Stimulated activated CD8-positive, alpha-beta memory T cell treated with anti-CD3 and anti-CD28 coated beads, Interleukin-2, amount 100 ng/mL, for 48 hours (primary cell): ENCODE results near the gene MESP2.

Experiments
- DNase-seq, 2 donors: peaks; one replicate each; pipeline ENCODE4 v3.0.0-alpha.2; 2020; ENCODE audit warnings: low read depth in 2 of 2

Gene MESP2

DNA sequence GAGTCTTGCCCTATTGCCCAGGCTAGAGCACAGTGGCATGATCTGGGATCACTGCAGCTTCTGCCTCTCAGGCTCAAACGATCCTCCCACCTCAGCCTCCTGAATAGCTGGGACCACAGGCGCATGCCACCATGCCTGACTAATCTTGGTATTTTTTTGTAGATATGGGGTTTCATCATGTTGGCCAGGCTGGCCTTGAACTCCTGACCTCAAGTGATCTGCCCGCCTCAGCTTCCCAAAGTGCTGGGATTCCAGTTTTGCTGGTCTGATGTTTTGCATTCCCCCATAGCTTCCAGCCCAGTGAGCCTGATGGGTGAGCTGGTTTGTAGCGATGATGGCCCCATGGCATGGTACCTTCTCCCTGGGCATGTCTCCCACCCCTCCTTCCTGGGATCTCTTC, 20.4 kb upstream of the MESP2 start:
- no peak for DNase-seq

GRCh38 chr15:89756897-89757296, 19.2 kb upstream of the MESP2 start:
- no peak for DNase-seq

DNA sequence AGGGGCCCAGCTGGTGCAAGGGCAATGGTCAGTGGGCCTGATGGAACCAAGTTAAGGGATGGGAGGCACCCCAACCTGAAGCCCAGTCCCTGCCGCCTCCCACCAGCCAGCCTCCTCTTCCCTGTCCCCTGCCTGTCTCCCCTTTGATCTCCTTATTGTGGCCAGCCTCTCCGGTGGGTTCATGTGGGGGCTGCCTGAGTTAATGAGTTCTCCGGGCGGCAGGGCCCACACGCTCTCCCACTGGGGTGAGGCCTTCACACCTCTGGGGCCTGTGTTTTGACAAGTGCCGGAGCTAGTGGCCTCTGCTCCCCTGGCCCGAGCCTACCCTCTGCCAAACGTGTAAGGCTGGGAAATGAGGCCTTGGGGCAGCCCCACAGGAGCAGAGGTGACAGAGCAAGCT, 17.8 kb upstream of the MESP2 start:
- DNase-seq, result no peak

DNA sequence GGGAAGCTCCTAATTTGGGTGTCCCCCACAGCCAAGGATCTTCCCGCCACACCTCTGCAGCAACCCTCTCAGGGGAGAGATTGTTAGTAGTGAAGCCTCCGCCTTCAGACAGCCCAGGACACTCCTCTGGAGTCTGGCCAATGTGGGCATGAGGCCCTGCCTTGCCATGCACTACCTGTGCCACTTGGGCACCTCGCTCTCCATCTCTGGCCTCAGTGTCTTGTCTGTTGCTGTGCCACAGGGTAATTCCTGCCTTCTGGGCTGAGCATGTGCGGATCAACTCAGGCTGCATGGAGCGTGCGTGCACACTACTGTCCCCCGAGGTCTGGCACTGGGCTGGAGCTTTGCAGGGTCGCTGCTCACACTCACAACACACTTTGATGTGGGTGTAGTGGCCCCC, 17.2 kb upstream of the MESP2 start:
- no peak for DNase-seq

GRCh38 chr15:89759835-89760234, 16.3 kb upstream of the MESP2 start:
- DNase-seq, result no peak

- DNase-seq, result peak; percentile 51 to 74
These were observed 15.7 kb upstream of the MESP2 start for GRCh38 chr15:89760303-89761008.

DNA sequence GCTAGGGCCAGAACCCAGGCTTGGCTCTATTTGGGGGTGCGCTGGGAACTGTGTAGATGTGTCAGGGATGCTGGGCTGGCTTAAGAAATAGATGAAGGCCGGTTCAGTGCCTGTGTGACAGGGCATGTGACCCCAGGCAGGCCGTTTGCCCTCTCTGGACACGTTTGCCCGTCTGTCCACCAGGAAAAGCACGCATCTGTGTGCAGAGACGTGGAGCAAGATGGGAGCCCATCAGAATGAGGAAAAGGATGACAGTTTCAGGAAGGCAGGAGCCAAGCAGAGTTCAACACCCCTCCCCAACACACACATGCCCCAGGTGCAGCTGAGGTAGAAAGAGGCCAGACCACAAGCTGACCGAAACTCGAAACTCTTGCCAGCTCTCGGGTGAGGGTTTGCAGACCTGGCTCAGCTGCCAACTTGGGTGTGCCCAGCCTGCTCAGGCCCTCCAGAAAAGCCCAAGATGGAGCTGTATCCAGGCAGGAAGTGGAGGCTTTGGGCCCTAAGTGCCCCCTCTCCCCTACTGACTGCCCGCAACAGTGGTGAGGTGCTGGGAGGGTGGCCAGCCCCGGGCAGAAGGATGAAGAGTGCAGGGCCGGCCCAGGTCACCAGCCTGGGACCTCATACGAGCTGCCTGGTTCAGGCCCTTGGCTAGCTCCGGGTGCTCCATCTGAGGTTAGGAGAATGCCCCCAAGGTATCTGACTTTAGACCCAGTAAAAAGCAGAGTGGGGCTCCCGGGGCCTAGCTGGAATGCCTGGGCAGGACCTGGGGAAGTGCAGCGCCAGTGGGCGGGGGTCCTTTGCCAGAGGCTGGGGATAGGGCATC, 14.9 kb upstream of the MESP2 start:
- no peak for DNase-seq

DNA sequence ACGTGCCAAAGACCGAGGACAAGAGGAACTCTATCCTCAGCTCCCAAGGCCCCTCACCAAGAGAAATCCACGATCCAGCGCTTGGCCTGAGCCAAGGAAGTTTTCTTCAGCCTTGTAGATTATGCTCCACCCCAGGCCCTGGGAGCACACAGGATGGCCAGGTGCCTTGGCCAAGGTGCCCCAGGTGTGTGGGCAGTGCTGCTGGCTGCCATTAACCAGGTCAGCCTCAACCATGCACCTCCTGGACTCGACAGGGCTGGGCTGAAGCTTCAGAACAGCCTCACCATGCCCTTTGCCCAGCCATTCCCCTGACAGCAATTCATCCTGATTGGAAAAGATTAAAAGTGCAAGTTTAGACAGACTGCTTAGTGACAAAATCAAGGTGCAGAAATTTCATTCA, 14.2 kb upstream of the MESP2 start:
- DNase-seq, result no peak

DNA sequence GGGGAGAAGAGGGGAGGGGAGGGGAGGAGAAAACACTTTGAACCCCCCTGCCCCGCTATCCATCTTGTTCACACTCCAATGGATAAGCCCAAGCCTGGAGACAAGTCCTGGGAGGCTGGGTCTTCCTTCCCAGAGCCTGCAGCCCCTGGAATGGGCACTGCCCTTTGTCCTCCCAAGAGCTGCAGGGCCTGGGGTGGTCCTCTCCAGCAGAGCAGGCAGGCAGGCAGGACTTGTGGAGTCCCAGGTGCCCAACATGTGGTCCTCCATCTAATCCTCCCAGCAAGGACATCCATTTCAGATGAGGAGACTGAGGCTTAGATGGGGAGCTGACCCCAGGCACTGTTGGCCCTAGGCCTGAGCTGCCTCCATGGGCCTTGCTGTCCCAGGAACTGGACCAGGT, 10.4 kb upstream of the MESP2 start:
- DNase-seq, result no peak

GRCh38 chr15:89766357-89767311, 9.5 kb upstream of the MESP2 start:
- DNase-seq, result no peak

DNA sequence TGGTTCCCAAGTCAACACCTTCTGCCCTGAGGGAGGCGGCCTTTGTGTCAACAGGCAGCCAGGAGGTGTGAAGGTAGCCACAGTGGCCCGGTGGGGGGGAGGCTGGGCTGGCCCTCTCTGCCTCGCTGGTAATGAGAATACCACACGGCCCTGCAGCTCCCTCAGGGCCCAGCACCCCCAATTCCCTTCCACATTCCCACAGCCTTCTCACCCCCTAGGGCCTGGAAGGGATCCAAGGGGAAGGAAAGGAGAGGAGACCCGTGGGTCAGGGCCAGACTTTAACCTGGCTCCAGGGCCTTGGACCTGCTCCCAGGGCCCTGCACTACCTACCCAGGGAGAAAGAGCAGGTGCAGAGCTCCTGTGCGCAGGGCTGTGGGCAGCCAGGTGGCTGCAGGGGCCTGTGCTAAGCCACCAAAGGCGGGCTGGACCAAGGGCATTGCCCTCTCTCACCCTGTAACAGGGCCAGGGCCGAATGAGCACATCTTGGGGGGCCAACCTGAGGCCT, 8.7 kb upstream of the MESP2 start:
- DNase-seq, result no peak

- DNase-seq, result no peak
These were observed 8.0 kb upstream of the MESP2 start for GRCh38 chr15:89768071-89768500.

- DNase-seq, result no peak
These were observed 6.8 kb upstream of the MESP2 start for GRCh38 chr15:89769366-89769765.

DNA sequence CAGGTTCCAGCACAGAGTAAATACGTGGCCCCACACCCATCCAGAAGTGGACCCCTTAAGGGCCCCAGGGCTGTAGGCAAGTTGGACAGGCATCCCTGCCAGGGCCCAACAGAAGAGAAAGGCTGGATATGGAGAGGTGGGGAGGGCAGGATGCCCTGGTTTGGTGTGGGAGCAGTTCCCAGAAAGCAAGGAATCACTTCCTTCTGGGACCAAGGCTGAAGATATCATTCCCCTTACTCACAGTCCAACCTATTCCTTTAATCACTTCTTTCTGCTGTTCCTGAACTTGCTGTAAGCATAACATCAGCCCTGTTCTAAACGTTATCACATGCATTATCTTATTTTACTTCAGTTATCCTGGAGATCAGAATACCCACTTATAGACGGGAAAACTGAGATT, 6.1 kb upstream of the MESP2 start:
- no peak for DNase-seq

- no peak for DNase-seq
These were observed 3.1 kb upstream of the MESP2 start for GRCh38 chr15:89772932-89773583.

DNA sequence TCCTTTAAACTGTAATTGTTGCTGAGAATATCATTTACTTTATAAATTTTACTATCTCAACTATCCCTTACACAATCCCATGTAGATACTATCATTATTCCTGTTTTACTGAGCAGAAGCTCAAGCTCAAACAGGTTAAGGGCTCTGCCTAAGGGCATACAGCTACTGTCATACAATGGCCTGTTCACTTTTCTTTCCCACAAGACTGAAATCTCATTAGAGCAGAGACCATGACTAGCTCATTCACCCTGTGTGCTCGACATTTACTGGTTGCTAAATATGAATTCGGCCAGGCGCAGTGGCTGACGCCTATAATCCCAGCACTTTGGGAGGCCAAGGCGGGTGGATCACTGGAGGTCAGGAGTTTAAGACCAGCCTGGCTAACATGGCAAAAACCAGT, 1.6 kb upstream of the MESP2 start:
- no peak for DNase-seq

- no peak for DNase-seq
These were observed 317 bp upstream of the MESP2 start for GRCh38 chr15:89775815-89776214.

DNA sequence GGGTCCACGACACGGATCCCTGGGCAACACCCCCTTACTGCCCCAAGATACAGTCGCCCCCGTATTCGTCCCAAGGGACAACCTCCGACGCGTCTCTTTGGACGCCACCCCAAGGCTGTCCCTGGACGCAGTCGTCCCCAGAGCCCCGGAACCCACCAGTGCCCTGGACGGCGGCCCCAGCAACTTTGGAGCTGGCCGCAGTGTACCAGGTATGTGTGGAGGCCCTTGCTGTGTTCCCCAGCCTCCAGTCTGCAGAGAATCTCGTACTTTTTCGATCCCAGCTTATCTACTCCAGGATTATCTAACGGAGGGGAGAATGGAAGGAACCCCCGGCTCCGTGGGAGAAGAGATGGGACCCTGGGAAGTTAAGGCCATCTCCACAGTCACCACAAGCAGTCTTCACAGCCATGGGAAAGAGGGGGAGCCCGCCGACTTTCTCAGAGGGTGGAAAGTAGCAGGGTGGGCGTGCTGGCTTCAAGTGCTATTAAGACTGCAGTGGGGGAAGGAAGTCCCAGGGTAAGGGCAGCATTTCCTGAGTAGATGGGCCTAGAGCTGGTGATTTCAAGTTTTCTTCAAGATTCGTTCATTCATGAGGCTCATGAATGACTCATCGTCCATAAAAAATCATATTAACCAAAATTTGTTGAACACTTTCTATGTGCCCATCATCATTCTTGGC, 1.1 kb downstream of the MESP2 start:
- no peak for DNase-seq

- DNase-seq, result no peak
These were observed 1.7 kb downstream of the MESP2 start for GRCh38 chr15:89777782-89778380.

DNA sequence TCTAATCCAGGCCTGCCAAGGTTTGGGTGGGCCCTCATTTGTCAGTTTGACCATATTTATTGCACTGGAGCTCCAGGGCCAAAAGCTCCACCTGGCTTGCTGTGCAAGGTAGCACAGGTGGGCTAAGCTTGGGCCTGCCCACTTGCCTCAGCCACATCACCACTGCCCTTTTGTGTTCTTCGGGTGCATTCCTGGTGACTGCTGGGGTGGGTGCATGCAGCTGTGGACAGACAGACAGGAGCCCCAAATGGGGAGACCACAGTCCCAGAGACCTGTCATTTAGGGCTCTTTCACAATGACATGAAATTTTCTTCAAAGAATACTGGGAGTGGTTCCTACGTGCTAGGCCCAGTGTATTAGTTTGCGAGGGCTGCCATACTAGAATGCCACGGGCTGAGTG, 2.7 kb downstream of the MESP2 start:
- DNase-seq, result no peak
